HAP-1 (cell line): ENCODE data around the gene DCD.

ENCODE experiments used
- DNase-seq, 2 experiments: peaks; one replicate each; pipeline ENCODE4 v3.0.0-alpha.2; 2016 to 2020; ENCODE audit warnings: low spot score in 2 of 2
- H3K27me3 ChIP-seq: fragments of 250-450 bp; sonication (Bioruptor Pico); 2 replicates; pipeline ENCODE4 v1.5.1; 2020; ENCODE audit warnings: low read depth, mild to moderate bottlenecking, moderate library complexity
- H3K36me3 ChIP-seq: fragments of 250-450 bp; sonication (Bioruptor Pico); replicated peaks from 2 replicates; pipeline ENCODE4 v1.5.1; 2020; ENCODE audit warnings: mild to moderate bottlenecking
- H3K4me1 ChIP-seq: fragments of 250-450 bp; sonication (Bioruptor Pico); 2 replicates; pipeline ENCODE4 v1.5.1; 2020; ENCODE audit warnings: mild to moderate bottlenecking
- H3K4me3 ChIP-seq: fragments of 250-450 bp; sonication (Bioruptor Pico); 2 replicates; pipeline ENCODE4 v1.5.1; 2020; ENCODE audit warnings: mild to moderate bottlenecking, moderate library complexity
- H3K9me3 ChIP-seq: fragments of 250-450 bp; sonication (Bioruptor Pico); 2 replicates; pipeline ENCODE4 v1.5.1; 2020; ENCODE audit warnings: mild to moderate bottlenecking, moderate library complexity
- in situ Hi-C: fragments of 300-500 bp; cut with MboI; formaldehyde crosslinking; loops from 3 replicates; pipeline ENCODE4 v1.14.3; 2020; ENCODE audit warnings: low sequenced_read_pairs, inconsistent platforms, mixed read lengths

DCD gene, protein sequence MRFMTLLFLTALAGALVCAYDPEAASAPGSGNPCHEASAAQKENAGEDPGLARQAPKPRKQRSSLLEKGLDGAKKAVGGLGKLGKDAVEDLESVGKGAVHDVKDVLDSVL

DNA sequence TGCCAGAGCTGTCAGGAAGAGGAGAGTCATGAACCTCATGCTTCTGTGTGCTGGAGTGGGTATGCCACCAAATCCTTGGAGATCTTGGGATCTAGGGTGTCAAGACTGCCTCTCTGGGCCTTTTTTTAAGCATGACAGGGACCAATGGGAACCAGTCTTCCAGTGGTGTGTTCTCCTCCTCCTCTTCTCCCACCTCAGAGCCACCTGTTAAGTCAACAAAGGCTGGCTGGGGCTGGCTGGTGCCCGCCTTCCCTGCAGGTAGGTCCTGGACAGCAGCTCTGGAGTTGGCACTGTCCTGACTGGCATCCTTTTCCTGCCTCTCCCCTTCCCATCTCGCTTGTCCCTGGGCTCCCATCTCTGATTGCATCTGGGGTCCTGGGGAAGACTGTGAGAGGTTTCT, at the start of gene DCD:
Gene DCD (minus strand): TSS at position 101 of the 400 bp plus-strand sequence. CDS start 62 bp downstream, at position 39.
- in situ Hi-C loops: no loop called here
- Histone ChIP-seq H3K27me3 (peaks cover 3% of the 10 kb centered on the region), H3K4me3 (no peak within 1 kb of the TSS), H3K36me3 (no peaks in the 10 kb centered on the region), H3K9me3 (no peaks in the 10 kb centered on the region), H3K4me1 (no peaks in the 10 kb centered on the region)
- DNase-seq: no peak

DNA sequence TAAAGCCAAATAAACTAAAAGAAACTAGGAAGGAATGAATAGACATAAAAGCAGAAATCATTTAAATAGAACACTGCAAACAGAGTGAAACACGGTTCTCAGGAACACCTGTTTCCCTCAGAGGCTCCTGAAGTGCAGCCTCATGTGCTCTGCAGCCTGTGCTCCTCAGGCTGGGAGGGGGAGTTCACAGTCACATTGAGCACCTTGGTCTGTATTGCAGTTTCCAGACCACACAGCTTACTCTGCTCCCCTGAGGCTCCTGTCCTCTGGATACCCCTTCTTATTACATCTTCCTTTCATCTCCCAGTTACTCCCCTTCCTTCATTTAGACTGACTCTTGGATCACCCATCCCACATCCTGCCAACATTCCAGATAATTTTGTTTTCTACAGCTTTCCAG, 49.7 kb upstream of the DCD start:
- no peak for DNase-seq
- Histone ChIP-seq H3K4me1 (no peaks in the 10 kb centered on the region), H3K4me3 (no peak overlapping the region), H3K27me3 (peaks cover 6% of the 10 kb centered on the region; the same call in 1 of the 2 replicates), H3K36me3 (no peaks in the 10 kb centered on the region), H3K9me3 (no peaks in the 10 kb centered on the region)
- in situ Hi-C loops: no loop called here

DNA sequence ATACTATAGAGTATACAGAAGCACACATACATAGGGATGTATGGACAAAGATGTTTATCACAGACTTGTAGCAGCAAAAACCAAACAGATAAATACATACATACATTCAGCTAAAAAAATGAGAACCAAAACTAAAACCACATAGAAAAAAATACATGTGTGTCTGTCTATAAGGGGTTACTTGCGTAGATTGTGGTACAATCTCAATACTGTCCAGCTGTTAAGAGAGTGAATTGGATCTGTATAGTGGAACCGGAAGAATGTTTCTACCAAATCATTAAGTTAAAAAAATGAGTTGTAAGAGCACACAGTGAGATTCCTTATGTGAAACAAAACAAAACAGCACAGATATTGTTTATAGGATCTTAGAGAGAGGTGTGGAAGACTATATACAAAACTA, 44.2 kb upstream of the DCD start:
- Histone ChIP-seq H3K9me3 (no peaks in the 10 kb centered on the region), H3K4me3 (no peak overlapping the region), H3K27me3 (0 out of 2 replicates have a peak, but pooled peaks cover 2% of the 10 kb centered on the region), H3K4me1 (no peaks in the 10 kb centered on the region), H3K36me3 (no peaks in the 10 kb centered on the region)
- in situ Hi-C loops: no loop called here
- no peak for DNase-seq

DNA sequence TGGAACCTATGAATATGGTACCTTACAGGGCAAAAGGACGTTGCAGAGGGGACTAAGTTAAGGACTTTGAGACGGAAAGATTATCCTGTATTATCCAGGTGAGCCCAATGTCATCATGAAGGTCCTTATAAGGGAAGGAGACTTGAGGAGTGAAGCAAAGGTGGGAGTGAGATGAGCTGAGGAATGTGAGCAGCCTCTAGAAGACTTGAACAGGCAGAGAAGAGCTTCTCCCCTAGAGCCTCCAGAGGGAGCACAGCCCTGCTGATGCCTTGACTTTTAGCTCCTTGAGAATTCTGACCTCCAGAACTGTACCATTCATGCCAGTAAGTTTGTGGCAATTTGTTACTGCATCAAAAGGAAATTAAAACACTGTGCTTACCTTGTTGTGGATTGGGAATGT, 41.8 kb upstream of the DCD start:
- Histone ChIP-seq H3K27me3 (0 out of 2 replicates have a peak, but pooled peaks cover 4% of the 10 kb centered on the region), H3K4me1 (no peaks in the 10 kb centered on the region), H3K4me3 (no peak overlapping the region), H3K36me3 (no peaks in the 10 kb centered on the region), H3K9me3 (no peaks in the 10 kb centered on the region)
- no peak for DNase-seq
- in situ Hi-C loops: no loop called here

DNA sequence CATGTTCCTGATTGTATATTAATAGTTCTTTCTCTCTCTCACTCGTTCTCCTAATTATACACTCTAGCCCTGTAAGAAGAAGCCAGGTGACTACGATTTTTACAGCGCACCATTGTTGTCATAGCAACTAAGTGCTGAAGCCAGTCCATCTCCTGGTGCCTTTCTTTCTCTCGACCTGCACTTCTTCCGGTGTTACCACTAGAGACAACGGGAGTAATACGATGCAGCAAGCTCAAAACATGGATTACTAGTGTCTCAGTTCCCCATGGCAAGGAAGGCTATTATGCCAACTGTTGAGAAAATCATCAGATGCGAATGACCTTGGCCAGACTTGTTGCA, 40.8 kb upstream of the DCD start:
- DNase-seq: no peak
- H3K4me1 ChIP-seq: no peaks in the 10 kb centered on the region
- H3K36me3 ChIP-seq: no peaks in the 10 kb centered on the region
- in situ Hi-C loops: no loop called here
- no peaks in the 10 kb centered on the region for H3K9me3 ChIP-seq
- 0 out of 2 replicates have a peak, but pooled peaks cover 4% of the 10 kb centered on the region for H3K27me3 ChIP-seq
- no peak overlapping the region for H3K4me3 ChIP-seq

DNA sequence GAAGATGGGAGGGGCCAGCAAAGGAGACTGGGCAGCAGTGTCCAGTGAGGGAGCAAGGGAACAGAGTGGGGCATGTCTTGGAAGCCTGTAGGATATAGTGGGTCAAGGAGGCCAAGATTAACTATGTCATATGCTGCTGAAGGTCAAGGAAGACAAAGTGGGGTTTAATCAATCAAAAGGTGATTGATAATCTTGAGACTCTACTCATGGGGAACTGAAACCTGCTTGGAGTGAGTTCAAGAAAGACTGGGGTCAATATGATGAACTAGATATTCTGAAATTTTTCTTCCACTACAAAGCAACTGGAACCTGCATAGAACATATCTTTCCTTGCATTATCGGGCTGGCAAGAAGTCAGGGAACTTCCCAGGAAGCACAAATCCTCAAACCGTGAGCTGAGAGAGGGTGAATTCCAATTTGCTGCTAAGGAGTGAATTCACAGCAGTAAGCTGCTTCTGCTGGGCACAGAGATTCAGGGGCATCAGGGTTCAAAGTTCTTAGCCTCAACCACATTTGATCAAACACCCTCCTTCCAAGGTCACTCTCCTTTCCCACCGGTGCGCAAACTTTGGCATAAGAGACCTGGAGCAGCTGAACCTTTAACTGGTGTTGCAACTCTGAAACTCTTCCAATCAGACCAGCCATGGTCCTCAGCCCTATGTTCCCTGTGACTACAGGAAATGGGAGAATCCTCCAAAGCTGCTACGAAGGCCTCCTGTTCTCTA, 40.3 kb upstream of the DCD start:
- H3K27me3 ChIP-seq: 0 out of 2 replicates have a peak, but pooled peaks cover 4% of the 10 kb centered on the region
- H3K36me3 ChIP-seq: no peaks in the 10 kb centered on the region
- H3K4me1 ChIP-seq: no peaks in the 10 kb centered on the region
- H3K9me3 ChIP-seq: no peaks in the 10 kb centered on the region
- DNase-seq: no peak
- in situ Hi-C loops: no loop called here
- H3K4me3 ChIP-seq: no peak overlapping the region

DNA sequence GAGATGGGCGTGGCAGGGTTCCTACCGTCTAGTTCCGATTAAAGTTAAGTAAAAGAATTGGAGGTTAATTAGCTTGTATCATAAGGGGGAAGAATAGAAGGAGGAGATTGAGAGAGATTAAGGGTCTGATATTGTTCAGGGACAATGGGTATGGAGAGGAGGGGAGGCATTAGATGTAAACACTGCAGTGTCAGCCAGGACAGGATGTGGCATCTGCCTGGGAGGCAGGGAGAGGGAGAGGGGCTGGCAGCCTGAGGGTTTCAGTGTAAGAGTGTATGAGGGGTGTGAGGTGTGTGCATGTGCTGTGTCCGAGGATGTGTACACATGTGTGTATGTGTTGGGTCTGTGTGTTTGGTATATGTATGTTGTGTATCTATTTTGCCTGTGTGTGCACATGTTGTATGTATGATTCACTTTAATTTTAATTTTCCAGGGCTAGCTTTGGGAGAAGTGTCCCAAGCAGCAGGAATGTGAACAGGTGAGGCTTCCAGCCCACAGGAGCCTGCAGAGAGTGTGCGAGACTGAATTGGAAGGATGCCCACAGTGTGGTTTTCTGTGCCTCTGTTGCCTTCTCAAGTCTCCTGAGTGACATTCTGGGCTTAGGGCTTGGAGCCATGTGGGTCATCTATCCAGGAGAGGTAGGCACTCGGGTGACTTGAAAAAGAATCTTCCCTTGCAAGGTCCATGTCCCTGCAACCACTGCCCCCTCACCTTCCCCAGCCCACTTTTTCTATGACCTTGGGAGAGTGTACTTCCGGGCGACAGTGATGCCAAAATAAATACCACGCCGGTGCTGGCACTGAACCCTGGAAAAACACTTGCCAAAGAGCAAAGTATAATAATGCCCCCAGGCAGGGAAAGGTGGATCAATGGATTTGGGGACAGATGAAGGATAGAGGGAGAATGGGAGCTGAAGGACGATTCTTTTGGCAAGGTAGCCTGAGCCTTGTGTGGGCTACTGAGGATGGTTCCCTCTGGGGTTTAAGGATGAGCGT, 36.8 kb upstream of the DCD start:
- Histone ChIP-seq H3K36me3 (no peaks in the 10 kb centered on the region), H3K4me1 (no peaks in the 10 kb centered on the region), H3K9me3 (no peaks in the 10 kb centered on the region), H3K4me3 (no peak overlapping the region), H3K27me3 (0 out of 2 replicates have a peak, but pooled peaks cover 4% of the 10 kb centered on the region)
- DNase-seq: peak in 1 of 2 experiments; percentile 5
- in situ Hi-C loops: no loop called here

DNA sequence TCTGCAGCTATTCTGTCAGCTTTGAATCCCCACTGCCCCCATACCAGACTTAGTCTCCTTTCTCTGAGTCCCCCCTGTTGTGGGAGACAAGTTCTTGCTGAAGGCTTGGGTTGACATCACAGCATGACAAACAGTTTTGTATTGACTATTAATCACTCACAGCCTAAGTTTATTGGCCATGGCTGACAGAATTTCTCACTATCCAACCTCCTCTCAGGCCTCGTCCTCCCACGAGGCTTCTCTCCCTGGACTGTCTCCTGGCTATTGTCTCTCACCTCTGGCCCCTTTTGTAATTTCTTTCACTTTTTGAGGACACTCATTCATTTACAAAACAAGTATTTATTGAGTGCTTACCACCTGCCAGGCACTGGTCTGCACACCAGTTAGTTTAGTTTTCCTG, 35.2 kb upstream of the DCD start:
- H3K4me3 ChIP-seq: no peak overlapping the region
- H3K36me3 ChIP-seq: no peaks in the 10 kb centered on the region
- in situ Hi-C loops: no loop called here
- peak in 1 of 2 experiments; percentile 13 for DNase-seq
- 0 out of 2 replicates have a peak, but pooled peaks cover 4% of the 10 kb centered on the region for H3K27me3 ChIP-seq
- no peaks in the 10 kb centered on the region for H3K4me1 ChIP-seq
- no peaks in the 10 kb centered on the region for H3K9me3 ChIP-seq

DNA sequence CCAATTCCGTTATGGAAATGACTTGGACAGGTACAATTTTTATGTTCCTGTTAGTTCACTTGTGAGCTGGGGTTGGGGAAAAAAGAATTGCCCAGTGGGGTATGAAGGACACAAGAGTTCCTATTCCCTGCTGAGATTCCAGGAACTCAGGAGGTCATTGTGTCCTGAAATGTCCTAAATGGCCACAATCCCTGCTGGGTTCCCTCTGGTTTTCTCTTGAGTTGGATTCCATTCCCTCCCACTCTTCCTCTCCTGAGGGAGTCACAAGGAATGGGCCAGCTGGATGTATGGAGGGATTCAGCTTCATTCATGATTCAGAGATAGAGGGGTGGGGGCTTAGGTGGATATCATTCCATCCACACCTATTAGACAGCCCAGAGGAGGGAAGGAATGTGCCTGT, 34.5 kb upstream of the DCD start:
- in situ Hi-C loops: no loop called here

DNA sequence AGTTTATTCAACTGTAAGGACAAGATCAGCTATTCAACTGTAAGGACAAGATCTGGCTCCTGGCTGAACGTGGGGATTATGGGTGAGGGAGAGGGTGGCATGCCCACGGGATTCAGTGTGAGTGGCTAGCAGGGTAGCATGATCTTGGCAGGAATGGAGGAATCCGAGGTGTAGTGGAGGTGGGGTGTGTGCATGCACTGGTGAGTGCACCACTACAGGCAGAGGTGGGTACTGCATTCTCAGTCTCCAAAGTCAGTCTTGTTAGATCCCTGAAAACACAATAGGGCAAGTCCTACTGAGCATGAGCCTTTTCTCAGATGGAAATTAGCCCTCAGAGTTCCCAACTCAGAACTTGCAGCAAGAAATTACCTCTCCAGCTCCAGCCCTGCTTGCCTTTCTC, 32.2 kb upstream of the DCD start:
- DNase-seq: peak; percentile 17 to 73
- H3K4me1 ChIP-seq: no peaks in the 10 kb centered on the region
- H3K4me3 ChIP-seq: no peak overlapping the region
- in situ Hi-C loops: no loop called here
- no peaks in the 10 kb centered on the region for H3K36me3 ChIP-seq
- no peaks in the 10 kb centered on the region for H3K9me3 ChIP-seq
- peaks cover 3% of the 10 kb centered on the region; the same call in 1 of the 2 replicates for H3K27me3 ChIP-seq

More for the DNA sequence above, 34.5 kb upstream of the DCD start:
- Histone ChIP-seq H3K4me1 (no peaks in the 10 kb centered on the region), H3K4me3 (no peak overlapping the region), H3K36me3 (no peaks in the 10 kb centered on the region), H3K9me3 (no peaks in the 10 kb centered on the region), H3K27me3 (0 out of 2 replicates have a peak, but pooled peaks cover 6% of the 10 kb centered on the region)
- no peak for DNase-seq

DNA sequence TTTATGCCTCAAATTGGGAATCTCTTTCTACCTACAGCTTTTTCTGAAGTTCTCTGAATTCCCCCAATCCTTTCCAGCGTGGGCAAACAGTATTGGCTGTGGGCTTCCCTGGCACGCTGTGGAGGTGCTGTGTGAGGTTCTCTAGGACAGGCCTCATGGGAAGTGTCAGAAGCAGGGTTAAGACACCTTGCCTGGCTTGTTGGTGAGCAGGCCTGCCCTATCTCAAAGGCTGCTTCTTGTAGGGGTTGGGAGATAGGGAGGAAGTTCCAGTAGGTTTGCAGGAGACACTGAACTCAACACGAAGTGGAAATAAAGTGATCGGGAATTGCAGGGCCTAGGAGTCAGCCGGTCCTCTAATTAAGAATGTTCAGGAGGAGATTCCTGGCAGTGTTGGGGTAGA, 30.0 kb upstream of the DCD start:
- in situ Hi-C loops: no loop called here
- DNase-seq: no peak
- Histone ChIP-seq H3K27me3 (peaks cover 3% of the 10 kb centered on the region; the same call in 1 of the 2 replicates), H3K4me1 (no peaks in the 10 kb centered on the region), H3K4me3 (no peak overlapping the region), H3K9me3 (no peaks in the 10 kb centered on the region), H3K36me3 (no peaks in the 10 kb centered on the region)

DNA sequence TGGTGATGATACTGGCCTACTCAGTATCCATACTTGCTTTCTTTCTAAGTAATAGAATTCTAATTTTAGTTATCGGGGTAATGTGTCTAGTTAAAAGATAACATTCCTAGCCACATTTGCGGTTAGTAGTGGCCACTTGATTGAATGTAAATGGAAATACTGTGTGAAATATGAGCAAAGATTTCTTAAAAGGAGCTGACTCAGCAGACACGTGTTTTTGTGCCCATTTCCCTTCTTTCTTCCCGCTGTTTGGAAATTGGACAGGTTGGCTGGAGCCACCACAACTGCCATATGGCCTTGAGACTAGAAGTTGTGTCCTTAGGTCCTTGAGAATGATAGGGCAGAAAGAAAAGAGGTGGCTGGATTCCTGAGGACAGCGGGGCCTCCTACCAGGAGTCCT, 19.8 kb upstream of the DCD start:
- in situ Hi-C loops: no loop called here
- peaks cover 11% of the 10 kb centered on the region for H3K27me3 ChIP-seq
- H3K9me3 ChIP-seq: no peaks in the 10 kb centered on the region

DNA sequence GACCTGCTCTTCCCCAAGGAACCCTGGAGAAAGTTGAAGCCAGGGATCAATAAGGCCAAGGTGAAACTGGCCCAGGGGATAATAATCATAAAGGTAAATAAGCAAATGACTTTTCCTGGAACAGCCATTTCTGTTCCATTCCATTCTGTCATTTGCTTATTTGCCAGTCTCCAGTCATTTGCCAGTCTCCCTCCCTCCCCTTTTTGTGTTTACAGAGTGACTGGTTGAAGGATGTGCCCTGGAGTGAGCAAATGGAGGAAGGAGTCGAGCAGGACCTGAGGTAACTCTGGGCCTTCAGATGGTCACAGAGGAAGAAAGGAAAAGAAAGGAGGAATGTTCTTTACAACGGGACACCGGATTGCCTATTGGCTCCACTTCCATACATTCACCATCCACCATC, 17.8 kb upstream of the DCD start:
- DNase-seq: no peak
- peaks cover 5% of the 10 kb centered on the region for H3K27me3 ChIP-seq
- no peak overlapping the region for H3K4me3 ChIP-seq
- in situ Hi-C loops: no loop called here
- H3K36me3 ChIP-seq: no peaks in the 10 kb centered on the region
- H3K9me3 ChIP-seq: no peaks in the 10 kb centered on the region
- 0 out of 2 replicates have a peak, but pooled peaks cover 3% of the 10 kb centered on the region for H3K4me1 ChIP-seq

More for the DNA sequence above, 19.8 kb upstream of the DCD start:
- H3K36me3 ChIP-seq: no peaks in the 10 kb centered on the region
- H3K4me1 ChIP-seq: 0 out of 2 replicates have a peak, but pooled peaks cover 3% of the 10 kb centered on the region
- no peak for DNase-seq
- no peak overlapping the region for H3K4me3 ChIP-seq
